K562 (cell line): ENCODE results near the gene TMEM187. TPM values are rescaled to one million over a fixed set of nuclear protein-coding genes. Genes with fewer than 3 reads are reported as not detected.

Experiments
- ATF1 ChIP-seq, 2 experiments: fragments of 450-650 bp in 1 of 2; IDR thresholded peaks; 2 replicates each; pipeline ENCODE4 v1.6.1; 2016; ENCODE audit warnings: missing compliant biosample characterization in 1 of 2, missing genetic modification characterization in 1 of 2
- DMBX1 ChIP-seq: fragments of 250-450 bp; sonication (Bioruptor Pico); IDR thresholded peaks from 2 replicates; pipeline ENCODE4 v1.8.0; 2022; ENCODE audit warnings: inconsistent platforms, mild to moderate bottlenecking, moderate library complexity, borderline replicate concordance
- KDM4B ChIP-seq, 2 experiments: fragments of 450-650 bp in 1 of 2; sonication (generic) in 1 of 2; IDR thresholded peaks; 2 replicates each; pipeline ENCODE4 v1.6.1; 2016 to 2017; ENCODE audit warnings: borderline replicate concordance in 2 of 2, antibody characterized with exemption in 1 of 2, low read depth in 1 of 2, mild to moderate bottlenecking in 1 of 2
- POLR2A ChIP-seq: fragments of 450-650 bp; conservative IDR thresholded peaks from 2 replicates; pipeline ENCODE4 v1.6.1; 2016
- REST ChIP-seq, 2 experiments: fragments of 450-650 bp; formaldehyde crosslinking in 1 of 2; IDR thresholded peaks; 2 replicates each; pipeline versions ENCODE4 v1.4.0 to v1.6.1; 2014 to 2020; ENCODE audit warnings: mild to moderate bottlenecking in 2 of 2, borderline replicate concordance in 1 of 2, low read depth in 1 of 2
- RFX1 ChIP-seq: fragments of 450-650 bp; IDR thresholded peaks from 2 replicates; pipeline ENCODE4 v1.6.1; 2016; ENCODE audit warnings: mild to moderate bottlenecking, moderate library complexity
- SOX6 ChIP-seq: fragments of 450-650 bp; IDR thresholded peaks from 2 replicates; pipeline ENCODE4 v1.6.1; 2014; ENCODE audit warnings: mild to moderate bottlenecking
- ZNF140 ChIP-seq: fragments of 250-450 bp; sonication (Bioruptor Pico); IDR thresholded peaks from 2 replicates; pipeline ENCODE4 v1.8.0; 2021; ENCODE audit warnings: moderate library complexity, mild to moderate bottlenecking, inconsistent platforms
- ZNF274 ChIP-seq: IDR thresholded peaks from 2 replicates; pipeline ENCODE4 v1.6.1; 2011; ENCODE audit warnings: low read depth, mild to moderate bottlenecking, low read length, moderate library complexity, borderline replicate concordance
- polyA plus RNA-seq, 8 experiments: library from polyadenylated mRNA; depleted of rRNA in 4 of 8; stranded (reverse) in 5 of 8; unstranded in 3 of 8; fragments of >200 nt; fragmentation: Nextera tagmentation in 2 of 8; fragmentation: Illumina TruSeq in 1 of 8; extraction: Ambion mirVana in 2 of 8; extraction: Trizol in 1 of 8; gene quantifications; 2 replicates each; pipeline versions ENCODE4 v1.2.1 to v1.2.3, GENCODE V29; 2011 to 2014; ENCODE audit warnings: inconsistent platforms in 1 of 8, missing spikeins in 1 of 8
- total RNA-seq, 7 experiments: library from RNA; depleted of rRNA in 6 of 7; stranded (reverse); fragments of >200 nt in 6 of 7; fragmentation: Illumina TruSeq in 2 of 7; extraction: Trizol in 2 of 7; gene quantifications; 2 replicates each; pipeline versions ENCODE4 v1.2.1 to v1.2.3, GENCODE V29; 2011 to 2021; ENCODE audit warnings: low replicate concordance in 1 of 7

The TMEM187 gene
- total and polyA plus RNA-seq, 9 of the 15 experiments (the other 6 are each of a cell fraction or from before 2014, with no cell fraction given) = 0.13 to 6.4 (median 1.6) TPM

- TF ChIP-seq REST (IDR thresholded peaks at IDR 0.05; ENCODE audit: borderline replicate concordance) = peak; percentile 59; the same call in 1 of the 2 replicates
- TF ChIP-seq REST (CRISPR knock-in tag; IDR thresholded peaks at IDR 0.05; ENCODE audit: low read depth) = no peak
- TF ChIP-seq SOX6 = 0 out of 2 replicates have a peak, but pooled peaks have one; percentile 27
- TF ChIP-seq POLR2A = peak; percentile 69
- no peak for TF ChIP-seq DMBX1 (CRISPR knock-in tag)
- TF ChIP-seq ATF1 (CRISPR knock-in tag; IDR thresholded peaks at IDR 0.05) = no peak
- peak; percentile 73 for TF ChIP-seq ATF1 (tag; IDR thresholded peaks at IDR 0.05)
- TF ChIP-seq KDM4B (IDR thresholded peaks at IDR 0.05; ENCODE audit: borderline replicate concordance in 2 of 2, low read depth in 1 of 2) = peak in 1 of 2 experiments; percentile 44; a peak in 1 of 4 replicates
- TF ChIP-seq RFX1 = no peak
- TF ChIP-seq ZNF274 = no peak
- TF ChIP-seq ZNF140 (CRISPR knock-in tag) = no peak
These were observed 44.4 kb upstream of the TMEM187 start (continued) for GRCh38 chrX:153927922-153928760.
